ENCODE results near the gene AIFM3. TPM values are rescaled to one million over a fixed set of nuclear protein-coding genes. Genes with fewer than 3 reads are reported as not detected.

AIFM3 gene
- total and polyA plus RNA-seq, 2 experiments from 2014 or later, result 0.45 to 1.5 TPM

DNA sequence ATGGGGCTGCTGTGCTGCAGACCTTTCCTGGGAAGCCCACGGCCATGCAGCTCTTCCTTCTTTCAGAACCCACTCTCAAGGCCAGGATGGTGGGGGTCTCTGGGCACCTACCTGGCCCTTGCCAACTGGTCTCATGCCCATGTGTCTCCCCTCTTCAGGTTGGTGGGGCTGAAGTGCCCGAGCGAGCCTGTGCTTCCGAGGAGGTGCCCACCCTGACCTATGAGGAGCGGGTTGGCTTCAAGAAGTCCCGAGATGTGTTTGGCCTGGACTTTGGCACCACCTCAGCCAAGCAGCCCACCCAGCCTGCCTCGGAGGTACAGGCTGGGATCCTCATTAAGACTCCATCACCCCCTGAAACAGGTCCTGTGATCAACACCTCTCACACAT lies 25.0 kb downstream of the AIFM3 start:
- no peak overlapping the region for H3K27ac ChIP-seq (ENCODE audit: low read depth)
- no peaks in the 10 kb centered on the region for H4K20me1 ChIP-seq (replicated peaks; ENCODE audit: insufficient read depth)
- TF ChIP-seq STAT1 (IDR thresholded peaks at IDR 0.05; ENCODE audit: unreplicated experiment), result no peak
- no peak for TF ChIP-seq ZNF114 (CRISPR knock-in tag; IDR thresholded peaks at IDR 0.05)
- no peak for TF ChIP-seq POLR2AphosphoS5 (IDR thresholded peaks at IDR 0.05; ENCODE audit: low read depth)
- TF ChIP-seq CTCF (conservative IDR thresholded peaks at IDR 0.05; ENCODE audit: low read depth in 2 of 2), result no peak
- no peak for TF ChIP-seq REST (IDR thresholded peaks at IDR 0.05; ENCODE audit: unreplicated experiment)
- no peak for TF ChIP-seq EZH2phosphoT487 (IDR thresholded peaks at IDR 0.05; ENCODE audit: unreplicated experiment)
- TF ChIP-seq ETS1 (IDR thresholded peaks at IDR 0.05), result no peak
- TF ChIP-seq JUNB (IDR thresholded peaks at IDR 0.05; ENCODE audit: unreplicated experiment), result no peak
- TF ChIP-seq ZNF331 (CRISPR knock-in tag; IDR thresholded peaks at IDR 0.05; ENCODE audit: low read depth), result no peak
- TF ChIP-seq, protein P1, sequence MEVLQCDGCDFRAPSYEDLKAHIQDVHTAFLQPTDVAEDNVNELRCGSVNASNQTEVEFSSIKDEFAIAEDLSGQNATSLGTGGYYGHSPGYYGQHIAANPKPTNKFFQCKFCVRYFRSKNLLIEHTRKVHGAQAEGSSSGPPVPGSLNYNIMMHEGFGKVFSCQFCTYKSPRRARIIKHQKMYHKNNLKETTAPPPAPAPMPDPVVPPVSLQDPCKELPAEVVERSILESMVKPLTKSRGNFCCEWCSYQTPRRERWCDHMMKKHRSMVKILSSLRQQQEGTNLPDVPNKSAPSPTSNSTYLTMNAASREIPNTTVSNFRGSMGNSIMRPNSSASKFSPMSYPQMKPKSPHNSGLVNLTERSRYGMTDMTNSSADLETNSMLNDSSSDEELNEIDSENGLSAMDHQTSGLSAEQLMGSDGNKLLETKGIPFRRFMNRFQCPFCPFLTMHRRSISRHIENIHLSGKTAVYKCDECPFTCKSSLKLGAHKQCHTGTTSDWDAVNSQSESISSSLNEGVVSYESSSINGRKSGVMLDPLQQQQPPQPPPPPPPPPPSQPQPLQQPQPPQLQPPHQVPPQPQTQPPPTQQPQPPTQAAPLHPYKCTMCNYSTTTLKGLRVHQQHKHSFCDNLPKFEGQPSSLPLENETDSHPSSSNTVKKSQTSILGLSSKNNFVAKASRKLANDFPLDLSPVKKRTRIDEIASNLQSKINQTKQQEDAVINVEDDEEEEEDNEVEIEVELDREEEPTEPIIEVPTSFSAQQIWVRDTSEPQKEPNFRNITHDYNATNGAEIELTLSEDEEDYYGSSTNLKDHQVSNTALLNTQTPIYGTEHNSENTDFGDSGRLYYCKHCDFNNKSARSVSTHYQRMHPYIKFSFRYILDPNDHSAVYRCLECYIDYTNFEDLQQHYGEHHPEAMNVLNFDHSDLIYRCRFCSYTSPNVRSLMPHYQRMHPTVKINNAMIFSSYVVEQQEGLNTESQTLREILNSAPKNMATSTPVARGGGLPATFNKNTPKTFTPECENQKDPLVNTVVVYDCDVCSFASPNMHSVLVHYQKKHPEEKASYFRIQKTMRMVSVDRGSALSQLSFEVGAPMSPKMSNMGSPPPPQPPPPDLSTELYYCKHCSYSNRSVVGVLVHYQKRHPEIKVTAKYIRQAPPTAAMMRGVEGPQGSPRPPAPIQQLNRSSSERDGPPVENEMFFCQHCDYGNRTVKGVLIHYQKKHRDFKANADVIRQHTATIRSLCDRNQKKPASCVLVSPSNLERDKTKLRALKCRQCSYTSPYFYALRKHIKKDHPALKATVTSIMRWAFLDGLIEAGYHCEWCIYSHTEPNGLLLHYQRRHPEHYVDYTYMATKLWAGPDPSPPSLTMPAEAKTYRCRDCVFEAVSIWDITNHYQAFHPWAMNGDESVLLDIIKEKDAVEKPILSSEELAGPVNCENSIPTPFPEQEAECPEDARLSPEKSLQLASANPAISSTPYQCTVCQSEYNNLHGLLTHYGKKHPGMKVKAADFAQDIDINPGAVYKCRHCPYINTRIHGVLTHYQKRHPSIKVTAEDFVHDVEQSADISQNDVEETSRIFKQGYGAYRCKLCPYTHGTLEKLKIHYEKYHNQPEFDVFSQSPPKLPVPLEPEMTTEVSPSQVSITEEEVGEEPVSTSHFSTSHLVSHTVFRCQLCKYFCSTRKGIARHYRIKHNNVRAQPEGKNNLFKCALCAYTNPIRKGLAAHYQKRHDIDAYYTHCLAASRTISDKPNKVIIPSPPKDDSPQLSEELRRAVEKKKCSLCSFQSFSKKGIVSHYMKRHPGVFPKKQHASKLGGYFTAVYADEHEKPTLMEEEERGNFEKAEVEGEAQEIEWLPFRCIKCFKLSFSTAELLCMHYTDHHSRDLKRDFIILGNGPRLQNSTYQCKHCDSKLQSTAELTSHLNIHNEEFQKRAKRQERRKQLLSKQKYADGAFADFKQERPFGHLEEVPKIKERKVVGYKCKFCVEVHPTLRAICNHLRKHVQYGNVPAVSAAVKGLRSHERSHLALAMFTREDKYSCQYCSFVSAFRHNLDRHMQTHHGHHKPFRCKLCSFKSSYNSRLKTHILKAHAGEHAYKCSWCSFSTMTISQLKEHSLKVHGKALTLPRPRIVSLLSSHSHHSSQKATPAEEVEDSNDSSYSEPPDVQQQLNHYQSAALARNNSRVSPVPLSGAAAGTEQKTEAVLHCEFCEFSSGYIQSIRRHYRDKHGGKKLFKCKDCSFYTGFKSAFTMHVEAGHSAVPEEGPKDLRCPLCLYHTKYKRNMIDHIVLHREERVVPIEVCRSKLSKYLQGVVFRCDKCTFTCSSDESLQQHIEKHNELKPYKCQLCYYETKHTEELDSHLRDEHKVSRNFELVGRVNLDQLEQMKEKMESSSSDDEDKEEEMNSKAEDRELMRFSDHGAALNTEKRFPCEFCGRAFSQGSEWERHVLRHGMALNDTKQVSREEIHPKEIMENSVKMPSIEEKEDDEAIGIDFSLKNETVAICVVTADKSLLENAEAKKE (CRISPR knock-in tag; IDR thresholded peaks at IDR 0.05), result no peak
- H3K27ac Mint-ChIP-seq, result no peak overlapping the region
- H3K79me2 ChIP-seq (replicated peaks; ENCODE audit: insufficient read depth), result no peaks in the 10 kb centered on the region
- no peaks in the 10 kb centered on the region for H3K9me2 ChIP-seq (ENCODE audit: insufficient read depth)
- H3F3A ChIP-seq (replicated peaks; ENCODE audit: low read depth), result no peaks in the 10 kb centered on the region
- no peak overlapping the region for H3K4me2 ChIP-seq
- H3K4me3 Mint-ChIP-seq, result no peak overlapping the region
- no peaks in the 10 kb centered on the region for H3K9me3 Mint-ChIP-seq
- H3K36me3 Mint-ChIP-seq (ENCODE audit: low read depth), result peaks cover 11% of the 10 kb centered on the region; the same call in 2 of the 3 replicates
- H3K4me1 Mint-ChIP-seq, result no peaks in the 10 kb centered on the region; the same call in 2 of the 3 replicates
- H3K36me3 ChIP-seq (ENCODE audit: insufficient read depth), result no peaks in the 10 kb centered on the region
- no peaks in the 10 kb centered on the region for H3K4me1 ChIP-seq (ENCODE audit: insufficient read depth)
- H3K27me3 Mint-ChIP-seq (ENCODE audit: insufficient read depth, low read depth, poor library complexity), result peaks cover 6% of the 10 kb centered on the region
- H3K27me3 ChIP-seq (ENCODE audit: insufficient read depth), result no peaks in the 10 kb centered on the region
- H3K4me3 ChIP-seq, result no peak overlapping the region
- no peak for ATAC-seq
- DNase-seq (ENCODE audit: low spot score), result no peak
- no peak overlapping the region for H2AFZ ChIP-seq
